Suprapubic skin (tissue), 4 donors: Measurements from ENCODE around the gene DIRAS3.

Source experiments
- EP300 ChIP-seq: sonication (generic); formaldehyde crosslinking; IDR thresholded peaks from one replicate; pipeline ENCODE4 v1.6.1; 2017; ENCODE audit warnings: antibody characterized with exemption
- POLR2AphosphoS5 ChIP-seq, 3 donors: sonication (generic); formaldehyde crosslinking; IDR thresholded peaks; one replicate each; pipeline ENCODE4 v1.6.1; 2017; ENCODE audit warnings: antibody characterized with exemption in 3 of 3
- TF ChIP-seq, protein P1 (sequence below), 2 donors: fragments of 200-600 bp in 1 of 2; fragments of 450-650 bp in 1 of 2; sonication (generic) in 1 of 2; IDR thresholded peaks; one replicate each; pipeline ENCODE4 v1.5.1; 2016 to 2019; ENCODE audit warnings: antibody characterized with exemption in 2 of 2, mild to moderate bottlenecking in 1 of 2, moderate library complexity in 1 of 2

- TF ChIP-seq, protein P1, sequence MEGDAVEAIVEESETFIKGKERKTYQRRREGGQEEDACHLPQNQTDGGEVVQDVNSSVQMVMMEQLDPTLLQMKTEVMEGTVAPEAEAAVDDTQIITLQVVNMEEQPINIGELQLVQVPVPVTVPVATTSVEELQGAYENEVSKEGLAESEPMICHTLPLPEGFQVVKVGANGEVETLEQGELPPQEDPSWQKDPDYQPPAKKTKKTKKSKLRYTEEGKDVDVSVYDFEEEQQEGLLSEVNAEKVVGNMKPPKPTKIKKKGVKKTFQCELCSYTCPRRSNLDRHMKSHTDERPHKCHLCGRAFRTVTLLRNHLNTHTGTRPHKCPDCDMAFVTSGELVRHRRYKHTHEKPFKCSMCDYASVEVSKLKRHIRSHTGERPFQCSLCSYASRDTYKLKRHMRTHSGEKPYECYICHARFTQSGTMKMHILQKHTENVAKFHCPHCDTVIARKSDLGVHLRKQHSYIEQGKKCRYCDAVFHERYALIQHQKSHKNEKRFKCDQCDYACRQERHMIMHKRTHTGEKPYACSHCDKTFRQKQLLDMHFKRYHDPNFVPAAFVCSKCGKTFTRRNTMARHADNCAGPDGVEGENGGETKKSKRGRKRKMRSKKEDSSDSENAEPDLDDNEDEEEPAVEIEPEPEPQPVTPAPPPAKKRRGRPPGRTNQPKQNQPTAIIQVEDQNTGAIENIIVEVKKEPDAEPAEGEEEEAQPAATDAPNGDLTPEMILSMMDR (IDR thresholded peaks at IDR 0.05), result no peak
- TF ChIP-seq POLR2AphosphoS5 (IDR thresholded peaks at IDR 0.05) (no peak), EP300 (no peak)
These were observed at the start of gene DIRAS3 for GRCh38 chr1:68049941-68050878.
